ENCODE results near the gene KRT38.
"Not testable (repeated sequence)": the region's sequence is repeated elsewhere in the genome, so short reads cannot be mapped to it uniquely, and the experiment has no call there.

Gene KRT38

DNA sequence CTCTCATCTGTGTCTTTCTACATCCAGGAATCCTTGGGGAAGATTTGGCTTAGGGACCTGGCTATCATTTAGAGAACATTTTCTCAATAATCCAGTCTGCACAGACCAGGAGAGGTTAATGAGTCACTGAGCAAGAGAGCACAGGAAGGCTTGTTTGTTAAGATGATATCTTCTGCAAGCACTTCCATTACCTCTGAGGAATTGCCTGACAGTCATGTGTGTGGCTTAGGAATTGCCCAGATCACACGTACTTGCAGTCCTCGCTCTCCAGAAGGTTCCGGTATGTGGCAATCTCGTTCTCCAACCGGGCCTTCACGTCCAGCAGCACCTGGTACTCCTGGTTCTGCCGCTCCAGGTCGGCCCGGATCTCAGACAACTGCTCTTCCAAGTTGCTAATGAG lies 19.7 kb downstream of the KRT38 start:
- DNase-seq: peak; percentile 26

DNA sequence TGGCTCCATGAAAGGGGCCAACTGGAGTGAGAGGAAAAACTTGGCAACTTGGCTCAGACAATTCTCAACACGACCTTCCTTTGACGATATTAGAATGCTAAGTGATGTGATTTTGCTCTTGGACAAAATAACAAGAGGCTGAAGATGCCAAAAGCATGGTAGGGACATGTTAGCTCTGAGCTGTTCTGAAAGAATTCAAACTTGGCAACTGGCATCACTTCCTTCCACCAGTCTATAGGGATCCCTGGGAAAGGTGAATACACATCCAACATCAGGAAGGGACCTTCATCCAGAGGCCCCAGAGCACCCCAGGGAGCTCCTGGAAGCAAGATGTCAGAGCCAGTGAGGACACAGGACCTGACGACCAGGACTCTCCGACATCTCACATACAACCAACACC lies 20.6 kb downstream of the KRT38 start:
- DNase-seq: no peak

DNA sequence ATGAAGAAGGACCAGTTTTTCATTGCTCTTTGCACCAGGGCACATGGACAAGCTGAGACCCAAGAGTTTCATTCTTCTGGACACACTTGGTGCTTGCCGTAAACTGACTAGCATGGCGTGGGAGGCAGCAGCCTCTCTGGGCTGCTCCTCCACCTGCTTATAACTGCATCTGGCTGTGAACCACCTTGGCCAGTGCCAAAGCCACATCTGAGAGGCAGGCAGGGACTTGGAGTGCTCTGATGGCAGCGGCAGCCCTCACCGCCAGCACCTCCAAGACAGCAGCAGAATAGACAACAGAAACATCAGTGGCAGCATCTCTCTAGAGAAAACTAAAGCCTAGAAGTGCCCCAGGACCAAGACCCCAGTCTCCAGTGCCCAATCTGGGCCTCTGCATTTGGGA lies 21.1 kb downstream of the KRT38 start:
- DNase-seq: no peak

DNA sequence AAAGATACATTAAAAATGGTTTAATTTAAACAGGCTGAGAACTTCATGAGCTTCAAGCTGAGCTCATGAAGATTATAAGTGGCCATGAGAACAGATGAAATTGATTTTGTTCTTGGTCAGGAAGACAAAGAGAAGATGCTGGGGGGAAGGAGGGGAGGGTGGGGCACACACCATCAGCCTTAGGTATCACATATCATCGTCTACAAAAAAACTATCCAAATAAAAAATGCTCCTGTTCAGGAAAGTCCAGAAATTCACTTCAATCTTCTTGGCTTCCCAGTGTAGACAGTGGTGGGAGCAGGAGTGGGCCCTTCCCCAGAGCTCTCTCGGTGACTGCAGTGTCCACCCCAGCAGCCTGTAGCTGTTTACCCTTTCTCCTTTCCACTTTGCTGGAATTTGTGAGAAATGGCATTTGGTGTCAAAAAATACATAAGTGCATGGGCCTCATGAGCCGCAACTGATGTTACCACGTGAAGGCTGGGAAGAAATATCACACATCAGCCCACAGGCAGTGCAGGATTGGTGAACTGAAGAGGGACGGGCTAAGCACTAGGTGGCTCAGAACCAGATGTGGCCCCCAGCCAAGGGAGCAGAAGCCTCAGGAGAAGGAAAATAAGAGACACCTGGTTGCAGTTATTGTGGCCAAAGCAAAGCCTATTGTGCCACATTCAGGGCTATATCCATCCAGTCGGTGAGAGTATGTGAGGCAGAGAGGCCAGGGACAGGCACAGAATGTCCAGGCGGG lies 22.5 kb downstream of the KRT38 start:
- DNase-seq: no peak

DNA sequence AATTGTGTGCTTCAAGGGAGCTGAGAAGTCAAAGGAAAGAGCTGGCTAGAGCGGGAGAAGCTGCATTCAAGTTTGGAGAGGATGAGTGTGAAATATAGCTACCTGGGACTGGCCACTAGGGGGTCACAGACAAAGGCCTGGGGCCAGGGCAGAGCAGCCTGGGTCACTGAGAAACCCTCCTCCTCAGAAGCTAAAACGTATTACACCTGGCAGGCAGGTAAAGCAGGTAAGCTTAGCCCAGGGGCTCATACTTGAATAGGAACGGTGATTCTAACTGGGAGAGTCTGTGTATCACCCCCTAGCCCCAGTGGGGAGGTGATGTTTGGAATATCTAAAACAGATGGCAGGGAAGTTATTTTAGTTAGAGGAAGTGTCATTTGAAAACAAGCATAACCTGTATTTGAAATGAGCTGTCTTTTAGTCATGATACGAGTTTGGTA lies 23.2 kb downstream of the KRT38 start:
- DNase-seq: no peak

DNA sequence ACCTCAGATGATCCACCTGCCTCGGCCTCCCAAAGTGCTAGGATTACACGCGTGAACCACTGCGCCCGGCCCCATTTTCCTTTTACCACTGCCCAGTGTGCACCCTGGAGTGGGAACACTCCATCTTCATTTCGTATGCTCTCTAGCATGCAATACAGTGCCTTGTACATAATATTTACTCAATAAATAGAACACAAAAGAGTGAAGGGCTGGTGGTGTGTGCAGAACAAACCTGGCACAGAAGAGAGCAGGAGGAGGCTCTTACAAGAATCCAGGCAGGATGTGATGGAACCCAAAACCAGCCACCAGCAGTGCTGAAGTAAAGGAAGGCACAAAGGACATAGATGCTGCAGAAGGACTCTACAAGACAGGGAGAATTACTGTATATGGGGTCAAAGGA lies 23.7 kb downstream of the KRT38 start:
- DNase-seq: no peak

DNA sequence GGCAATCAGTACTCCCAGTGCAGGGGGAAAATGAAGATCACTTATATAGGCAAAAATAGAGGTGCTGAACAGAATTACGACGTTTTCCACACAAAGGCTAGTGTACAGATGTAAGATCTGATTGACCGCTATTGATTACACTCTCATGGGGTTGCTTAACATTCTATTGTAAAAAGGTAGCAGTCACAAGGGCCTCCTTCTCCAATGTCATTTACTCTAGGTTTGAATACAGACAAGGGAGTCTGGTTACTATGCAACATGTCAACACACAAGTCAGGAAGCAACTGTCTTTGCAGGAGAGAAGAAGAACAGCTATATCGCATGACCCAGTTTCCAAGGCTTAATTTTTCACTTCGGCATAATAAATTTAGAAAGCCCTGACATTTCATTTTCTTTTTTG lies 24.3 kb downstream of the KRT38 start:
- no peak for DNase-seq

DNA sequence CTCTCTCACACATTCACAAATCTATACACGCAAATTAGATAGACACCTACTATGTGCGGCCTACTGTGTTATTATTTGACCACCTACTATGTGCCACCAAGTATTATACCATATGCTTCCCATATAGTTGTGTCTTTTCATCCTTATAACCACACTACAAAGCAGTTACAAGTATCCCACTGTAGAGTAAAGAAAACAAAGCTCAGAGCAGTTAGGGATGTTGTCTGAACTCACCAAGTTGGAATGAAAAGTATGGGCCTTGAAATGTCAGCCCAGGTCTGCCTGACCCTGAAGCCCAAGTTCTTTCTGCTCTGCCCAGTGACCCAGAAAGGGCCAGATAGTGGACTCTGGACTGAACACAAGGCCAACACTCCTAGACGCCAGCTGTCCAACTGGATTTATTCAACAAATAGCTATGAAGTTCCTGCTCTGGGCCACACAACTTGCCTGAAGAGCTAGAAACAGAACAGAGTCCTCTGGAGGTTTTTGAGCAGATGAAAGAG lies 24.9 kb downstream of the KRT38 start:
- peak; percentile 16 for DNase-seq

DNA sequence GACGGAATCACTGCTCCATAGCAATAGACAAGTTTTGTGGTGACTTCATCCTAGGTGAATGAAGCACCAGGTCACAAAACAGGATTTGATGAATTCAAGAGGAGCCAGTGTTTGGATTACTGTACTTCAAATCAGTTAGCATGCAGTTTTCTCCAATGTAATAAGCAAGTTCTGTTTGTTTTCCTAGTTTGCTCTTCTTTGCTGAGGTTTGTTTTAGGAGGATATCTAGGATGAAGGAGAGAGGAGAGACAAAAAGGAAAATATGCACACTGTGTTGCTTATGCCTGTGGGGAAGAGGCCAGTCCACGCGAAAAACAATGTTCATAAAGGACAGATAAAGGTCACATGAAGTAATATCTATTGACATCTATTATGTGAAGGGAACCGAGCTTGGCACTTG lies 25.4 kb downstream of the KRT38 start:
- DNase-seq: no peak

DNA sequence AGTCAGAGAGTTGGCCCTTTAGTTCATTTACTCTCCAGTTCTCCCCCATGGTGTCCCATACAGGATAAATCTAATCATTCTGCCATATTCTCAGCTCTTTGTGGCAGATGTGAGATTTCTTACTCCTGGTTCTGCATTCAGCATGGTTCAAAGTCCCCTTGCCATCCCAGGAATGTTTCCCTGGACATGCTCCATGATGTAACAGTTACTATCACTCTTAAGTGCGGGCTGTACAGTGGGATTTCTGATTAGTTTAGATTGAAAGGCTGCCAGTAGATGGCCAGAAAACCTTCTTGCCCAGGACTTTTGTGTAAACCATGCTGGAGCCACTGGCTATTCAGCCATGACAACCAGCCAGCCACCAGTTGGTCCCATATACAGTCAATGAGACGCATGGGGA lies 26.8 kb downstream of the KRT38 start:
- DNase-seq: no peak

DNA sequence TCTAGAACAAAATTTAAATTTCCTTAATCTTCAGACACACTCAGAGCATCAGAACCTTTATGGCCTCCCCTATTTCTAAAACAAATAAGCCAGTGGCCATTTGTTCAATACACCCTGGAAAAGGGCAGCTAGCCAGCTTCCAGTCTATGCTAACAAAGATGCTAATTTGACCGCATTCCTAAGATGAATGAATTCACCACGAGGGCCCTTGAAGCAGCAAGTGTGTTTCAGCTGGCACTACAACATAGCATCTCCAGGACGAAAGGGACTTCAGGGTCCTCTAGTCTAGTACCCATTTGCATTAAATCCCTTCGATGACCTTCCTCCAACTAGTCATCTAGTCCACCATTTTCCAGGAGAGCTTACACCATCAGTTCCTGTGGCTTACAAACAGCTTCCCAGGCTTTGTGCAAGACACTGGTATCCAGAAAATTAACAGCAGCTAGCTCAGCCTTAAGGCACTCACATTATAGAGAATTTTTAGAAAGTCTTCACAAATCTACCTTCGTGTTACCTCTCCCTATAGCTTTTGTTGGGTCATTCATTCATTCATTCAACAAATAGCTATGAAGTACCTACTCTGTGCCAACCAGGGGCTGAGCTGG lies 27.3 kb downstream of the KRT38 start:
- DNase-seq: peak; percentile 18

DNA sequence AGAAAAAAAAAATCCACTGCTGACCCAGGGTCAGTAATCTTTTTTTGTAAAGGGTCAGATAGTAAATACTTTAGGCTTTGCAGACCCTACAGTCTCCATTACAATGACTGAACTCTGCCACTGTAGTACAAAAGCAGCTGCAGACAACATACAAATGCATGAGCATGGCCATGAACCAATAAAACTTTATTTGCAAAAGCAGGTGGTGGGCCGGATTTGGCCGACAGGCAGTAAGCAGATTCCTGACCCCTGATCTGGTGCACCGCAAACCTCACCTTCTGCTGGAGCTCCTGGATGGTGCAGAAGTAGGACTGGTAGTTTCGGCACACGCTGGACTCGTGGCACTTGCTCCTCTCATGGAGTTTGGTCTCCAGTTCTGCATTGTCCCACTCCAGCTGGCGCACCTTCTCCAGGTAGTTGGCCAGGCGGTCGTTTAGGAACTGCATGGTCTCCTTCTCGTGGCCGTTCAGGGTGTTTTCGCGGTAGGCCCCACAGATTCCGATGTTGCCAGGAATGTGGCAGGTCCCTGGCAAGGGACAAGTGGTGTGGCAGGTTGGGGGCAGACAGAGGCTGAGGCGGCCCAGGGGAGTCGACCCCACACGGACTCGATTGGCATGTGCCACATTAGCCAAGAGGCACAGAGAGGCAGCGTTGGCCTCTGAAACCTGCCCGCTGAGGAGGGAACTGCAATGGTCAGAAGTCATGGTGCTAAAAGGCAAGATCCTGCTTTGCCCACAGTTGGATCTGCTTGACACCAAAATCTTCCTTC lies 29.5 kb downstream of the KRT38 start:
- DNase-seq: no peak

DNA sequence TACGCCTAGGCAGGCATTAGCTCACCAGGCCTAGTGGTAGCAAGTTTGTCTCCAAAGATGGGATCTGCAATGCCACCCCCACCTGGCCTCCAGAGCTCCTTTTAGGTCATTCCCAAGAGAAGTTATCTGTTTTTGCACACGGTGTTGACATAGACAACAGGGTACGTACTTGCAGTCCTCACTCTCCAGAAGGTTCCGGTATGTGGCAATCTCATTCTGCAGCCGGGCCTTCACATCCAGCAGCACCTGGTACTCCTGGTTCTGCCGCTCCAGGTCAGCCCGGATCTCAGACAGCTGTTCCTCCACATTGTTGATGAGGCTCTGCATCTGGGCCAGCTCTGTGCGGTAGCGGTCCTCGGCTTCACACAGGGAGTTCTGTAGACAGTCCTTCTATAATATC lies 33.6 kb downstream of the KRT38 start:
- no peak for DNase-seq

DNA sequence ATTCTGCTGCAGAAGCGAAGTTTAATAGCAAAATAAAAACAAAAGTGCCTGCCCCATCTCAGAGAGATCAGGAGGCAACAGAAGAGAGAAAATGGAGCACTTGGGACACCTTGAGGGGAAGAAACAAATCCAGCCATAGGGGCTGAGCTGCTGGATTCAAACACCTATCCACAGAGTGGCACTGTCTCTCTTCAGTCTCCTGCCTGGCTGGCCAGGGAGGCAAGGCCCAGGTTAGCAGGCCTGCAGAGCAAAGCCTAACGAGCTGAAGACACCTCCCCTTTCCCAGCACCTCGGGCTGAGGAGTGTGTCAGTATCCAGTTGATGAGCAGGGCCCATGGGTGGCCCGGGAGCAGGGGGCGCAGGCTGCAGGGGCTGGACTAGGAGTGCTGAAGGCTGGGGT lies 34.6 kb downstream of the KRT38 start:
- DNase-seq: no peak

DNA sequence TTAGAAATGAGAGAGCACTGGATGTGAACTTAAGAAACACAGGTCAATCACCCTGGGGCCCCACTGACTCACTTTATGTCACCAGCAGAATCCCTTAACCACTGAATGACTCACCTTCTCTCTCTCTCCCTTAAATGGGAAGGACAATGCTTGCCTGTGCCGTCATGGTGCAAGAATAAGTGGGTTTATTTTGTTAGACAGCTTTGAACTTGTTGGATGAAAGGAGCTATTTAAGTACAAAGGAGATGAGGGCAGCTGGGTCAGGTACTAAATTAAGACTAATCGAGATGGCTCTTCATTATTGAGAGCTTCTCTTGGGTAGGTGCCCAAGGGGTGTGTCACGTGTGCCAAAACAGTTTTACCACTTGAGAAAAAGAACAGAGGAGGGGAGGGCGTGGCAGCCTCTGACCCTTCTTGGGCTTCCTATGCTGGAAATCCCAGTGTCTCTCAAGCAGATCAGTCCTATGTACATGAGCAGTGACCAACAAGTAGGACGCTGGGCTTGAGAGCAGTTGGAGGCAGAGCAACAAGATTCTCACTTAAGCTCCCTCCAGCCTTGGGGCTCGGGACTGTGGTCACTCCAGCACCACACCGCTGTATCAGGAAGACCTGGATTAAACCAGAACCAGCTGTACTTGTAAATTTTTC lies 36.6 kb downstream of the KRT38 start:
- peak; percentile 96 for DNase-seq

DNA sequence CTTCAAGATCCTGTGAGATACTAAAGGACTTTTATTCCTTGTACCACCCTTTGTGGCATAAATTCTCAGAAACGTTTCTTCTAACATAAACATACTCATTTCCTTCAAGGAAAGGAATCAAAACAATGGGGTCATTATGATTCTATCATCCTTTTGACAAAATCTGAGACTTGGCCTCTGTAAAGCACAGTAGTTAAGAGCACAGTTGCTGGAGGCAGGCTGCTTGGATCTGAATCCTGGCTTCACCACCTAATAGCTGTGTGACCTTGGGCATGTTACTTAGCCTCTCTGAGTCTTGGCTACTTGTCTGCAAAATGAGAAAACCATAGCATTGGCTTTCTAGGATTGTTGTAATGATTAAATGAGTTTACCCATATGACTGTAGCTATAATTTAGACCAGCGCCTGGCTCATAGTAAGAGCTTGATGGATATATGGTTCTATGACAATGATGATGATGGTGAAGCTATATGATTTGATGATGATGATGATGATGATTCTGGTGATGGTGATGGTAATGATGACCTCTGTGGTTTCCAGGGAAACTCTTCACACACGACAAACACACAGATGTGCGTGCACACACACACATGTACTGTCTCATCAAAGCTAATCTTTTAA lies 37.3 kb downstream of the KRT38 start:
- DNase-seq: no peak

DNA sequence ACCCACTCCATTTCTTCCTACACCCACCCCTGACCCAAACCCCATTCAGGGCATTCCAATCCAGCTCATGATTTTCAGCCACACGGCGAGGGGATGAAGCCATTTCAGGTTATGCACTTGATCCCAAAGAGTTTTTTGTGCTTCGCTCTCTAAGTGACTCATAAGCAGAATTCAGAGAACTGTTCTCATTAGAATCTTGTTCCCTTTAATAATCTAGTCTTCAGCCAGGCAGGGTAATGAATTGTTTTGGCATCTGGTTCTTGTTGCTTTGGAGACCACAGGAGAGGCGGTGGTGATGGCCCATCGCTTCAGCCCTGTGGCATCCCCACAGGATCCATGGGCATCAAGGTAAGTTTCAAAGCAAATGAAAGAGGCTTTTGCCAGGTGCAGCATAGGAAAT lies 38.6 kb downstream of the KRT38 start:
- DNase-seq: peak; percentile 49

DNA sequence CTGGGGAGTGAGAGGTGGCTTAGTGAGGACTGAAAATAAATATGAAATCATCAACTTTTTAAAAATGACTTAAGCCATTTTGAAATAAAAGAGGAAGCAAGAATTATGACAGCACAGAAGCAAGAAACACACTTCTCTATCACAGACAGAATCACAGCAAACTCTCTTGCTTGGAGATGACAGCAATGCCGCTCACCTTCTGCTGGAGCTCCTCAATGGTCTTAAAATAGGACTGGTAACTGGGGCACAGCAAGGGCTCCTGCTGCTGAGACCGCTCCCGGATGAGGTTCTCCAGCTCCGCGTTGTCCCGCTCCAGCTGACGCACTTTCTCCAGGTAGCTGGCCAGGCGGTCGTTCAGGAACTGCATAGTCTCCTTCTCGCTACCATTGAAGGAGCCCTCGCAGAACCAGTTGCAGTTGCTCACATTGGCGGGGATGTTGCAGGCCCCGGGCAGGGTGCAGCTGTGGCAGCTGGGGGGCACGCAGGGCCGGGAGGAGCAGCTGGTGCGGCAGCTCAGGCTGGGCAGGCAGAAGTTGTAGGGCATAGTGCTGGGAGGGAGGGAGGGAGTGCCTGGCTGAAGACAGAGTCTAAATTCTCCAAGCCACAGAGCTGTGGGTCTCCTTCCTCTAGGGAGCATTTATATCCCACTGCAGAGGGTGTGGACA lies 43.7 kb downstream of the KRT38 start, which contains the start of gene KRT31:
KRT31 (minus strand) TSS at position 613 of the 665 bp plus-strand sequence; CDS start at position 544, 69 bp downstream.
- no peak for DNase-seq

DNA sequence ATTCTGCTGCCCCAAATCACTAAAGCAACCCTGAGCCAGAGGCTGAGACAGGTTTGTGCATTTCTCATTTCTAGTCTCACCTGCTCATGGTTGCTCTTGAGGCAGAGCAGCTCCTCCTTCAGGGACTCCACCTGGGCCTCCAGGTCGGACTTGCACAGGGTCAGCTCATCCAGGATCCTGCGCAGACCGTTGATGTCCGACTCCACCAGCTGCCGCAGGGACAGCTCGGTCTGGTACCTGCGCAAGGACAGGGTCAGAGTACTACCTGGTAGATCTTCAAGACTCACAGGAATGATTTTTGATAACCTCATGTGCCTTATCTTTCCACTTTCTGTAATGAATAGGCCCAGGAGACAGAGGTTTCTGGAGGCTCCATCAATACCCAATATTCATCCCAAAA lies 44.4 kb downstream of the KRT38 start:
- DNase-seq: no peak

DNA sequence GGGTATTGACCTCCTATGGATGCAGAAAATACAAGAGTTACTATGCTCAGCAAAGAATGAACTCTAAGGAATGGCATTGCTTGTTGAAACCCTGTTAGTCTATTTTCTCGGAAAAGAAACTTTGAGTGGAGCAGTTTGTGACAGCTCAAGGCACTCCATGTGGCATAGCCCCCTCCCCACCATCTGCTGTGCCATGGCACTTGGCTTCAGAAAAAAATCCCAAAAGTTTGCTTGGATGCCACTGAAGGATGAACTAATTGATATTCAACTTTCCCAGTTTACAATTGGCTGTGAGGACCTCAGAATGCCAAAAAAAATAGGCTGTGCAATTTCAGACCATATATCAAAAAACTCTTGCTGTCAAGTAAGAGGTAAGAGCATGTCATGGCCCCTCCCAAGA lies 45.2 kb downstream of the KRT38 start:
- no peak for DNase-seq

DNA sequence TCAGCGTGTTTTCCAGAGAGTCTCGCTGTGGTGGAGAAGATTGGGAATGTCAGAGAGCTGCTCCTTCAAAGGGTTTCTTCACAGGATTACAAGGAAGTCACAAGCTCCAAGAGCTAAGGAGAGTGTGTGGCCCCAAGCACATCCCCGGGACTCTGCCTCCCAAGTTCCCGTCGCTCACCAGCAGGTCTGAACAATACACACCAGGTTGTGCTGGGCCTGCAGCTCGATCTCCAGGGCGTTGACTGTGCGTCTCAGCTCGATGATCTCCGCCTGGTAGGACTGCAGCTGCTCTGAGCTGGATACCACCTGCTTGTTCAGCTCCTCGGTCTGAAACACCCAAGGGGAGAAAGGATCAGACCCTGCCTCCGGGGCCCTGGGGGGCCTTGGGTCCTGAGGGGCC lies 45.7 kb downstream of the KRT38 start:
- not testable (repeated sequence) for DNase-seq

Data from fibroblast of skin of abdomen (primary cell).